Head of caudate nucleus (tissue), 42 donors: ENCODE measurements around the gene CERS2.

ENCODE experiments used
- DNase-seq, 42 donors: peaks; one replicate each; pipeline versions ENCODE4 v3.0.0 to v3.0.0-alpha.2; 2020 to 2021; ENCODE audit warnings: mixed read lengths in 7 of 42
- intact Hi-C: fragments of 100-400 bp; cut with DNase I; formaldehyde crosslinking; loops from one replicate; pipeline ENCODE4 v1.15.0; 2022

CERS2 gene, protein sequence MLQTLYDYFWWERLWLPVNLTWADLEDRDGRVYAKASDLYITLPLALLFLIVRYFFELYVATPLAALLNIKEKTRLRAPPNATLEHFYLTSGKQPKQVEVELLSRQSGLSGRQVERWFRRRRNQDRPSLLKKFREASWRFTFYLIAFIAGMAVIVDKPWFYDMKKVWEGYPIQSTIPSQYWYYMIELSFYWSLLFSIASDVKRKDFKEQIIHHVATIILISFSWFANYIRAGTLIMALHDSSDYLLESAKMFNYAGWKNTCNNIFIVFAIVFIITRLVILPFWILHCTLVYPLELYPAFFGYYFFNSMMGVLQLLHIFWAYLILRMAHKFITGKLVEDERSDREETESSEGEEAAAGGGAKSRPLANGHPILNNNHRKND

DNA sequence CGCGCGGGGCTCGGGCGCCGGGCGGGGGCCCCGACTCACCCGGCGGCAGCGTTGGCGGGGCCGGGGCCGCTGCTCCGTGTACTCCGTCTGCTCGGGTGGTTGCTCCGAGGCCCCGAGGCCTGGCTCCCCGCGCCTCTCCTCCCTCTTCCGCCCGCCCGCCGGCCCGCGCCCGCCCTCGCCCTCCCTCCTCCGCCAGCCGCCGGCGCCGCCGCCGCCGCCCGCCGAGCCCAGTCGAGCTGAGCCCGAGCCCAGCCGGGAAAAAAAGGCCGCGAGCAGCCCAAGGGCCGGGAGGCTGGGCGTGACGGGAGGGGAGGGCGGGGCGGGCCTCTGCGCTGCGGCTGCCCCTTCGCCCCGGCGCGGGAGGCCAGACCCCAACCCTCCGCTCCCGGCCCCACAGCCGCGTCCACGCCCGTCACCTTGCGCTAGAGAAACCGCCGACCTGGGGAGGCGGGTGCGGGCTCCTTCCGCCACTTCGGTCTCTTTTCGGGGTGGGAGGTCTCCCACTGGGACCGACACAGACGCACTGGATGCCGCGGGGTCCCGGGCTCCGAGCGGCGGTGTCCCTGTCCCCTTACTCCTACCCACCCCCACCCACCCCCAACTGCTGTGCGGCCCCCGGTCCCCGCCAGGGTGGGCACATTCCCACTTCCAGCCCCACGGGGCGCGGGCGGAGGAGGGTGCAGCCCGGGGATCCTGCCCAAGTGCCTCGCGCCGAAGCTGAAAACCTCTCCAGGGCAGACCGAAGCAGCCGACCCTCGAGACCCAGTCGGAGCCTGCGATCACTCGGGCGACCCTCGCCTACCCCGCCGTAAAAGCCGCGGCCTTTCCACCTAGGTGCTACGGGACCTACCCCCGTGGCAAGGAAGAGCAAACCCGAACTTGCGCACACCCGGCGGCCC, at the start of gene CERS2:
Gene CERS2, minus strand, starts transcription at position 256 of the 899 bp plus-strand sequence. CDS start 5,745 bp downstream, outside the sequence.
- intact Hi-C loops, result loop anchor here (10.0 kb wide), 2 partner anchors 50 to 100 kb away; partner anchors contain the start of genes ARNT and SETDB1
- peak in 40 of 42 donors; percentile 43 to 89 (median 77) for DNase-seq

DNA sequence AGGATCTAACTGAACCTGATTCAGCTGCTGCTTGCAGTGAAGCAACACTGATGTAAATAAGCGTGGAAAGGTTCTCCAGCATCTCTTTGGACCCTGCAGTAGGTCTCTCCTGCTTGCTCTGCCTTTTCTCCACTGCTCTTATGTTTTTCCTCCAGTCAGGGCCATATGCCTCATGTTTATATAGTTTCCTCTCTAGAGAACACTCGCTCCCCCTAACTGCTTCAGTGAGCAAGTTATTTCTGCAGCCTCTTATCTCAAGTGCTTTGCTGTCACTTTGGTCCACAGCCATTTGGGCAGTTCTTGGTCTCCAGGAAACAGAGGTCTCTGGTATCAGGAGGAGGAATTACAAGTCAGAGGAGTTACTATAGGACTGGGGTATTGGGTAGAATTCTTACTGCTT, 38.9 kb upstream of the CERS2 start:
- intact Hi-C loops, result no loop called here
- DNase-seq, result no peak

DNA sequence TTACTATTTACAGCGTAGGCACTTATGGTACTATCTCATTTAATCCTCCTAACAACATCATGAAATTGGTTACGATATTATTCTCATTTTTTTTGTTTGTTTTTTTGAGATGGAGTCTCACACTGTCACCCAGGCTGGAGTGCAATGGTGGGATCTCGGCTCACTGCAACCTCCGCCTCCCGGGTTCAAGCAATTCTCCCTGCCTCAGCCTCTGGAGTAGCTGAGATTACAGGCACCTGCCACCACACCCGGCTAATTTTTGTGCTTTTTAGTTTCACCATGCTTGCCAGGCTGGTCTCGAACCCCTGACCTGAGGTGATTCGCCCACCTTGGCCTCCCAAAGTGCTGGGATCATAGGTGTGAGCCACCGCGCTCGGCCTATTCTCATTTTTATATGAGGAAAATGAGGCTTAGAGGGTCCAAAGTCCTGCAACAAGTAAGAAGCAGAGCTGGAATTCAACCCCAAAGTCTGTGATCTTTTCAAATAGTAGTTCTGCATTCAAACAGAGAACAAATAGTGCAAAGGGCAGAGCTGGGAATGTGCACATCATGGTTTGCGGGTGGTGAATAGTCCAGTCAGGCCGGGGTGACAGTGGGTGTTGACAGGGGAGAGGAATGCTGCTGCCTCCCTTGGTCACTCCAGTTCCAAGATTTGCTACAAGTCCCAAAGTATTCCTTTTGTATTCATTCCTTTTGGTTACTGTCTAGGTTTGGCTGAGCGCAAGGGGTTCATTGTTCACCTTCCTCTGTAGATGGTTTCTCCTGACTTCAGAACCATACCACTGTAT, 38.2 kb upstream of the CERS2 start:
- intact Hi-C loops, result no loop called here
- no peak for DNase-seq

DNA sequence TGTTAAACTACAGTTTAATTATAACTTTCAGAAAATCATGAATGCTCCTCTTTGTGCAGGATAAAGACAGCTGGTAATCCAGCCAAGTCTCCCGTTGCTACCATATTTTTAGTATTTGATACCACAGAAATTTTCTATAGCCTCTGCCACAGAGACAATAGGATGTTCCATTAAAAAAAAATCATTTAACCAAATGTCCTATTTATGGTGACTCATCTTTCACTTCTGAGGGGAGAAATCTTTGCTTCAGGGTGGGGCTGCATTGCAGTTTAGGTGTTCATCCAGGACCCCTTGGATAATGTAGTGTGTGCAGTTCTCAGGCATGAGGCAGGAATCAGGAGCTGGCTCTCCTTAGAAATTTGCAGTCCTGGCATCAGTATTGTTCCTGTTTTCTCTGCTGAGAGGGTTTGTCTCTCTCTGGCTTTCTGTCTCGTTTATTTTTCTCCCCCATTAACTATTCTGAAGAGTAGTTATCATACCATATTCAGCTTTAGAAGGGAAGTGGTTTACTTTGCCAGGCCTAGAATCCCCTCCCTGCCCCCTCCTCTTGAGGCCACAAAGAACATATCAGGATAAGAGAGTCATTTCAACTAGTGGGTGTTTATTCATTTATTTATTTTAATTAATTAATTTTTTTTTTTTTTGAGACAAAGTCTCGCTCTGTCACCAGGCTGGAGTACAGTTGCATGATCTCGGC, 36.7 kb upstream of the CERS2 start:
- no peak for DNase-seq
- intact Hi-C loops, result no loop called here

DNA sequence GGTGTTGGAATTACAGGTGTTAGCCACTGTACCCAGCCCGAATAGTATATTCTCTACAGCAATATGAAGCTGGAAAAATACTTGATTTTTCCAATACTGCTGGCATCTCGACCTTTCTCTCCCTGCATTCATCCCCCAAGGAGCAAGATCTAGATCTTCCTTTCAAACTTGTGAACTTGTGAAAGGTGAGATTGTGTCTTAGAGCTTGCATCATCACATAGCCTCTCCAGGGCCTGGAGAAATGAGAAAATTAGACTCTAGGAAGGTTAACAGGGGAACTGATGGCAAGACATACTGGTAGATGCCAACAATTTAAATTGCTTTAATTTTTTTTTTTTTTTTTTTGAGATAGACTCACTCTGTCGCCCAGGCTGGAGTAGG, 35.7 kb upstream of the CERS2 start:
- intact Hi-C loops, result no loop called here
- DNase-seq, result no peak

DNA sequence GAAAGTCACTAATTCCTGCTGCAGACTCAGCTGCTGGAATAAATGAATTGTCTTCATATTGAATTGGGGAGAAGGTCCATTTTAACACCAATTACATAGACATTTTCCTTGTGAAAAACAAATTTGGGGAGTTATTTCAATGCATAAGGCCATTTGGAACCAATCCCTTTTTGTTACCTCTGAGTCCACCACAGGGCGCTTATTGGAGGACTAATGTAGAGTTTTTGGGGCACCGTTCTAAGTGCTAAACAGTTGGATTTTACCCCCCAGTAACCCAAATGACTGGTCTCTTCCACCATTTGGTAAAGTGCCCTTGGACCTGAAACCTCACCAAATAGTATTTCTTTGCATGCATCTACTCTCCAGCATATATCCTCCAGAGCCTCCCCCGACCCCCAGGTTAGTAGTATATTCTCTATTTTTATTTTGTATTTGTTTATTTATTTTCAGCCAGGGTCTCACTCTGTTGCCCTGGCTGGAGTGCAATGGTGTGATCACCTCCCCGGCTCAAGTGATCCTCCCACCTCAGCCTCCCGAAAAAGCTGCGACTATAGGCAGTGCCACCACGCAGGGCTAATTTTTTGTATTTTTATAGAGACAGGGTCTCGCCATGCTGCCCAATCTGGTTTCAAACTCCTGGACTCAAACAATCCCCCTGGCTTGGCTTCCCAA, 35.2 kb upstream of the CERS2 start:
- intact Hi-C loops, result no loop called here
- no peak for DNase-seq

DNA sequence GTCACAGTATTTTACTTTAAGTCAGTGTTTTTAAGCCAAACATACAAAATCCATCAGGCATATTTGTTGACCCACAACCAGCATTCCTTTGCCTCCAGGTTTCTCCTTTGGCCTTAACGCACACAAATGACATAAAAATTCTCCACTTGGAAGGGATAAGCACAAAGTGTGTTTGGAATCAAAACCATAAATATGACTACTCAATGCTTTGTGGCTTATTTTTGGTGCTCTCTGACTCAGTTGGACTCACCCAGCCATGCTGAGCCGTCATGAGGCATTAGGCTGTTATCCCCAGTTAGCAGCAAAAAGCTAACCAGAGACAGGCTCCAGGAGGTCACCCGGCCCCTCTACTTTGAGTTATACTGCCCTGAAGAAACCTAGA, 34.6 kb upstream of the CERS2 start:
- intact Hi-C loops, result no loop called here
- no peak for DNase-seq

DNA sequence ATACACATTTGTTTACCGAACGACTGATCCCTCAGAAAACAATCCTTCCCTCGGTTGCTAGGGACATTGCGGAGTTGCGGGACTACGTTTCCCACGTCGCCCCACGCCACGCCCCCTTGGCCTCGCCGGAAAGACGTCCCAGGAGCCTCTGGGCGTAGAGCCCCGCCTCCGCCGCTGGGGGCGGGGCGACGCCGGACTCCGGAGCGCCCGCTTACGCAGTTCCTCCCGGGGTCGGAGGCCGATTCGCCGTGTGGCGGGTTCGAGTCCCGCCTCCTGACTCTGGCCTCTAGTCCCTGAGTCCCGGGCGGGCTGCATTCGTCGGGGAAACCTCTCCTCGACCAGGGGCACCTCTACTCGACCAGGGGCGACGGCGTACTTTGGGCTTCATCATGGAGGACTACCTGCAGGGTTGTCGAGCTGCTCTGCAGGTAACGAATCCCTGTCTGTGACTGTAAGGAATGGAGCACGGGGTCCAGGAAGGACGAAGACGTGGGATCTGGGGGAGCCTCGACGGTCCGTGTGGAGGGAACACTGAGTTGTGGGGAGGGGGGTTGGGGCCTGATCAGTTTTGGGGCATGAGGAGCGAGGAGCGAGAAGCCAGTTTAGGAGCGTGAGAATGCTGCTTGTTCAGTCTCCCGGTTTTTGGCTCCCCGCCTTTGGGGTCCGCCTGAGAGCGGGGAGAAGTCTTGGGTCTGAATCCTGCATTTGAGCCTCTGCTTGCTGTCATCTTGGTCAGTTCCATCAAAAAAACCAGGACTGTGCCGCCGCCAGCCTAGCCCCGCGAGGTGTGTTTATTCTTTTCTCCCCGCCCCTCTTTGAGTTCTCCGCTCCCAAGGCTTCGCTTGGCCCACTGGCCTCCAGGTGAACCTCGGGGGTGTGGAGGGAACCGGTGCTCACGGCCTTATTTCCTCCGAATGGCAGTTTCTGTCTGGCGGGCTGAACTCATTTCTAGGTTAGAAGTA, 33.9 kb upstream of the CERS2 start, which contains the start of gene PRUNE1:
Gene PRUNE1, plus strand, starts transcription at position 206 of the 962 bp plus-strand sequence. Its CDS starts 184 bp downstream, at position 390.
- DNase-seq, result peak; percentile 90 to 98 (median 97)
- intact Hi-C loops, result no loop called here

DNA sequence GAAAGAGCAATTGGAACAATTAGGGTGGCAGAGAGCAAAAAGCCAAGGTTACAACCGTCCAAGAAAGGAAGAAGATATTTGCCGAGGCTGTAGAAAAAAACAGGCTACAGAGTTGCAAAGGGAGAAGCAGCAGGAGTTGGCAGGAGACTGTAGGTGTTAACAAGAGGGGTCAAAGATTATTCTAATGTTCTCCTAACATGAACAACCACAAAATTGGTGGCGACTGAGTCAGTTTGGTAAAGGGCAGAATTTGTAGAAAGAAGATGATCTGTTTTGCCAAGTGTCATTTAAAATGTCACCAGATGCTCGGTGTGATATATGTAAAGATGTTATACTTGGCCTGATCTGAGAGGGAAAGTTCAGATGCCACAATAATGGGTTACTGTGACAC, 33.2 kb upstream of the CERS2 start:
- intact Hi-C loops, result no loop called here
- DNase-seq, result no peak

DNA sequence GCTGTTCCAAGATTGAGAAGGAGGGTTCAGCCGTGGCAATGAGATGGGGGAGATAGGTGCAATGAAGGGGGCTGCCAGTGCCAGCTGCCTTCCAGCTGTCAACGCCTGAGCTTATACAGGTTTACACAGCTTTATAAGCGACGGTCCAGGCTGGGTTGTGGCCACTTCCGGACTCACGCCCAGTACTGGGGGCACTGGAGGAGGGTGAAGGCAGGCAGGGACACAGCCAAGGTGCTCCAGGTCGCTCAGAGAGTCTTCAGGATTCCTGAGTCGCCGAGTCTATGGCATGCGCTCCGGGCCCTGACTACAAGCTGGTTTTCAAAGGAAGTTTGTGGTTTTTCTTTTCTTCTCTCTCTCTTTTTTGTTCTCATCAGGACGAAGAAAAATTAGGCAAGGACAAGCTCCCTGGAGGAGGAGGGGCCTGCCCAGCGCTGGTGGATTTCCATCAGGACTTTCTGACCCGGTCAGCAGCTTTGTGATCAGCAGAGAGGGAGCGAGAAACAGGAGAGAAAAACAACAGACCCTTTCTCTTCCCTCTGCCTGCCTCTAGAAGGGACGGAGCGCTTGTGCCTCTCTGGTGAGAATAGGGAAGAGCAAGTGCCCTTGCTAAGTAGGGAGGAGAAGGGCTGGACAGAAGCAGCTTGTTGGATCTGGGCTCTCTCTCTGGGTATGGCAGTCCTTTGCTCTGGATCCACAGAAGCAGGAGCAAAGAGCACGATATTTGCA, 31.9 kb upstream of the CERS2 start, which contains the start of gene MINDY1:
Gene MINDY1, minus strand, starts transcription at position 576 of the 726 bp plus-strand sequence. CDS start 4,285 bp downstream, outside the sequence.
- DNase-seq, result peak; percentile 60 to 93 (median 82)
- intact Hi-C loops, result no loop called here

DNA sequence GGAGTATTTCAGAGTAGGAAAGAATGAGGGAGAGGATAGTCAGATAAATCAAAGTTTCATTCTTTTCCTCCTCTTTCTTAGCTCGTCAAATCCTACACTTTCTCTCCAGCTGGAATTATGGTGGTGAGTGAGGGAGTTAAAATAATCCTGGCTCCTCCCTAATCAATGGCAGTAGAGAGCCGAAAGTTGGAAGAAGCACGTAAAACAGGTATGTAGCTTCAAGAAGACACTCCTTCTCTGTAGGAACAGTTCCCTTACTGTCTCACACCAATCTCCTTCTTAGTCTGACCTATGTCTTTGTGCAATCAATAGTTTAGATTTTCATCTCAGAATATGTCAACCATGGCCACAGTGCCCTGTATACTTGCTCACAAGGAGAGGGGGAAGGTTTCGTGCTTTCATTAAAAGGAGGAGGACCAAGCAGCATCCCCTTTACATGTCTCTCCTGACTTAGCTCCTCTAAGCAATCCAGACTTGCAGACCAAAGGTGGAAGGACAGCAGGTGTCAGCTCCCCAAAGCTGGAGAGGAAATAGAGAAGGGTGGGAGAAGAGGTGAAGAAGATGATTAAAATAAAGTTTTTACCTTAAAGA, 31.2 kb upstream of the CERS2 start:
- DNase-seq, result no peak
- intact Hi-C loops, result no loop called here

DNA sequence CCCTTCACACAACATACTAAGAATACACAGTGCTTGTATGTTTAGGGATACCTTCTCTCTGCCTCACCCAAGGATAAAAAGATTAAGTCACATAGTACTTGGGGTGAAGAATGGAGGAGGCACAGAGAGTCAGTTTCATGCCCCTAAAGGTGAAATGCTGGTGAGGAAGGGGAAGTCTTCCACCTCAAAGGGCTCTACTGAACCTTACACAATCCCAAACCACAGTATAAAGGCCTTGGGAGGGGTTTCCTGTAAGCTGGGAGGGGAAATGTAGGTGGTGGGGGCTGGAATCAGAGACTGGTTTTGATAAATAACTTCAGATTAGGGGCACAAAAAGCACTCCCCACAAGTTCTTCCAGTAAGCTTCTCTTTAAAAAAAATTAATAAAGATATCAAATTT, 28.5 kb upstream of the CERS2 start:
- intact Hi-C loops, result no loop called here

DNA sequence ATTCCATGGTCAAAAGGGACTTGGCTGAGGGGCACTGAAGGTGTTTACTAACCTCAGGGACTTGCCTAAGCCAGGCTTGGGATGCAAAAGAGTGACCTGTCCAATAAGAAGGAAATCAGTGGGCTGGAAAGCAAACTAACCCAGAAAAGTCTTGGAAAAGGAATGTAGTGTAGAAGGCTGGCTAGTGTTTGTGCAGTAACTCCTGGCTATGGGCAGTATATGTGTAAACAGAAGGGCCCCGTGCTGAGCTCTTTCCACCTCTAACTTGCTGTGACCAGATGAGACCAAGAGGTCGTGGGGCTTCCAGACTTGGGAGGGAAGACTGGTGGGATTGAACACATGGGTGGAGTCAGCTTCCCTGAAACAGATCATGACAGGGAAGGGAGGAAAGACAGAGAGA, 28.0 kb upstream of the CERS2 start:
- intact Hi-C loops, result no loop called here
- DNase-seq, result no peak

More for the DNA sequence above, 28.5 kb upstream of the CERS2 start:
- no peak for DNase-seq

DNA sequence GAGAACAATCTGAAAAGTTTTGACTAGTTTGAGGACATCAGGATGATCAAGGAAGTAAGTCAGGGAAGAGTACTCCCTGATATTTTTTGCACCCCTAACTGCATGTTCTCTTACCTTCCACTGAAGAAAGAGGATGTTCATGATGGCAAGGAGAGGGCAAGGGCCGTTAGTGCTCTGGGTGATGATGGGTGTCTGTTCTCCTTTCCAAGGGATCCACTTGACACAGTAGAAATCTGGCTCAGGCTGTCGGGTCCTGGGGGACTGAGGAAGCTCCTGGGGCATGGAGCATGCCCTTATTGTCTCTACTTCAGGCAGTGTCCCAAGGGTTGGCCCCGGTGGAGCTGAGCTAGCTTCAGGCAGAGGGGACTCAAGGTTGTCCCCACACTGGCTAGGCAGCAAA, 27.4 kb upstream of the CERS2 start:
- no peak for DNase-seq
- intact Hi-C loops, result no loop called here

DNA sequence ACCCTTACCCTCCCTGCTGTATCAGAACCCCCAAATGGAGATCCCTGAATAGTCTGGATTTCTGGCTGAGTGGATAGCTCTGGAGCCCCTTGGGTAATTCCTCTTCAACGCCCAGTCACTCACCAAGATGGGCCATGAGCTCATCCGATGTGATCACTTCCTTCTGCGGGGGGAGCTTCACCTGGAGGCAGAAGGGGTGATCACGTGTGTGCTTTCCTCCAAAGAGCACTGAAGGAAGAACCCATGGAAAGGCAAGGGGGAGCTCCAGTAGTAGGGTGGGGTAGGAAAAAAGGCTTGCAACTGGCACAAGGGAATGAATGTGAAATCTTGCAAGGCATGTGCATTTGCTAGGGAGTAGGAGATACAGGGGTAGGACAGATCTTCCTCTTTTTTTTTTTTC, 27.0 kb upstream of the CERS2 start:
- intact Hi-C loops, result no loop called here
- DNase-seq, result no peak

DNA sequence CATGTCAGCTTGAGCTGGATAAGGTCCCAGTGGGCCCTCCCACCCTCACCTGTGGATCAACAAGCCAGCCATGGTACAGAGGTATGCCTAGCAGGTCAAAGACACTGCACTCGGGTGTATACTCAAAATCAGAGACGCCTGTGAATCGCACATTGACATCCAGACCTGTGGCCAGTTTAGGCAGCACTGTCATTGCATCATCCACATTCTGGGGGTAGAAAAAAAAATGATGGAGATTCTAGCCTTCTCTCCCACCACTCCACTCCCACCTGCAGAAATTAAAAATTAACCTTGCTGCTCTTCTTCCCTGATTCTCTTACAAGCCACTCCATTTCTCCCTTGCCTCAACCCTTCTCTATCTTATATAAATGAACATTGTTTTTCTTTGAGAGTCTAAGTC, 25.8 kb upstream of the CERS2 start:
- DNase-seq, result no peak
- intact Hi-C loops, result no loop called here
